Adrenal gland (tissue), 12 donors: Measurements from ENCODE around the gene PPM1M. TPM values are rescaled to one million over a fixed set of nuclear protein-coding genes. Genes with fewer than 3 reads are reported as not detected.

Experiments
- DNase-seq, 7 donors: peaks; one replicate each; pipeline ENCODE4 v3.0.0-alpha.2; 2019 to 2020
- H3K27ac ChIP-seq, 5 donors: fragments of 200-600 bp; sonication (generic) in 4 of 5; 1 replicate in 3 of 5; 2 replicates in 2 of 5; pipeline versions ENCODE4 v1.5.1 to v1.8.0; 2016 to 2020; ENCODE audit warnings: mild to moderate bottlenecking in 1 of 5
- H3K27me3 ChIP-seq: fragments of 200-600 bp; 2 replicates; pipeline ENCODE4 v1.8.0; 2021
- H3K36me3 ChIP-seq, 2 donors: fragments of 200-600 bp; replicated peaks in 1 of 2; 1 replicate in 1 of 2; 2 replicates in 1 of 2; pipeline versions ENCODE4 v1.5.1 to v1.8.0; 2018 to 2022
- H3K4me1 ChIP-seq, 2 donors: fragments of 200-600 bp; replicated peaks in 1 of 2; 1 replicate in 1 of 2; 2 replicates in 1 of 2; pipeline versions ENCODE4 v1.5.1 to v1.8.0; 2018 to 2021
- H3K4me3 ChIP-seq, 4 donors: fragments of 200-600 bp; sonication (generic) in 3 of 4; one replicate each; pipeline ENCODE4 v1.5.1; 2016 to 2018
- H3K9me3 ChIP-seq, 3 donors: fragments of 200-600 bp; sonication (generic) in 1 of 3; replicated peaks in 1 of 3; 1 replicate in 2 of 3; 2 replicates in 1 of 3; pipeline versions ENCODE4 v1.5.1 to v1.8.0; 2016 to 2021
- POLR2A ChIP-seq, 2 donors: fragments of 450-650 bp; IDR thresholded peaks; one replicate each; pipeline ENCODE4 v1.6.1; 2017; ENCODE audit warnings: antibody characterized with exemption in 2 of 2, mild to moderate bottlenecking in 2 of 2, moderate library complexity in 1 of 2
- WGBS, 4 donors: extraction: QIAGEN DNeasy Blood & Tissue Kit in 2 of 4; methylation state at CpG; one replicate each; pipeline versions ENCODE4 v1.1.5 to v1.1.7; 2013 to 2017; 5-methylcytosine and 5-hydroxymethylcytosine counted together
- intact Hi-C, 2 donors: fragments of 100-400 bp; cut with DNase I; formaldehyde crosslinking; loops; one replicate each; pipeline versions ENCODE4 v1.14.1 to v1.15.0; 2022 to 2023
- microRNA counts, 2 donors: library from miRNA; unstranded; fragments of <30 nt; microRNA quantifications; one replicate each; lab custom pipeline; 2016
- microRNA-seq, 3 donors: library from miRNA; unstranded; fragments of <30 nt; microRNA quantifications; one replicate each; pipeline ENCODE4, GENCODE V29; 2017 to 2020
- polyA plus RNA-seq, 3 donors: library from polyadenylated mRNA; stranded (reverse); fragments of 200-250 nt in 2 of 3; fragments of 350-450 nt in 1 of 3; fragmentation: Illumina TruSeq in 1 of 3; extraction: RNeasy Lipid Tissue Mini Kit (QIAGEN cat#74804) in 1 of 3; gene quantifications; one replicate each; pipeline ENCODE4 v1.2.3, GENCODE V29; 2013 to 2014
- small RNA-seq, 2 donors: library from RNA; depleted of rRNA; stranded (forward); fragments of <200 nt; gene quantifications; one replicate each; pipeline ENCODE3, GENCODE V24; 2016
- total RNA-seq, 9 donors: library from RNA; depleted of rRNA in 4 of 9; stranded (reverse); fragments of >200 nt in 4 of 9; fragments of 120-200 nt in 1 of 9; fragmentation: NEBNext Ultra II Directional in 1 of 9; extraction: Animal tissue kit (Norgen Biotek cat#: 25700) in 1 of 9; gene quantifications; one replicate each; pipeline versions ENCODE4 v1.1.0 to v1.2.4, GENCODE V29; 2013 to 2023
- TF ChIP-seq, protein P1 (sequence below), 6 experiments: fragments of 450-650 bp in 4 of 6; fragments of 200-600 bp in 2 of 6; sonication (generic) in 1 of 6; IDR thresholded peaks; 1 replicate in 5 of 6; 2 replicates in 1 of 6; pipeline versions ENCODE4 v1.5.1 to v1.8.0; 2016 to 2021; ENCODE audit warnings: antibody characterized with exemption in 6 of 6, mild to moderate bottlenecking in 2 of 6, moderate library complexity in 1 of 6
- donor health status: healthy with polysubstance abuse.
- donor health status: Bipolar disorder and iron deficiency.
- donor health status: DM: yes; HTN: yes; CAD: no.
- donor health status: DM: no; HTN: no; CAD: no.
- donor health status: DM: no; HTN: no; CAD: no.
- donor health status: DM: yes; HTN: yes; CAD: no.

The PPM1M gene
- total and polyA plus RNA-seq, 12 donors: 3.2 to 29.8 (median 21.7) TPM

DNA sequence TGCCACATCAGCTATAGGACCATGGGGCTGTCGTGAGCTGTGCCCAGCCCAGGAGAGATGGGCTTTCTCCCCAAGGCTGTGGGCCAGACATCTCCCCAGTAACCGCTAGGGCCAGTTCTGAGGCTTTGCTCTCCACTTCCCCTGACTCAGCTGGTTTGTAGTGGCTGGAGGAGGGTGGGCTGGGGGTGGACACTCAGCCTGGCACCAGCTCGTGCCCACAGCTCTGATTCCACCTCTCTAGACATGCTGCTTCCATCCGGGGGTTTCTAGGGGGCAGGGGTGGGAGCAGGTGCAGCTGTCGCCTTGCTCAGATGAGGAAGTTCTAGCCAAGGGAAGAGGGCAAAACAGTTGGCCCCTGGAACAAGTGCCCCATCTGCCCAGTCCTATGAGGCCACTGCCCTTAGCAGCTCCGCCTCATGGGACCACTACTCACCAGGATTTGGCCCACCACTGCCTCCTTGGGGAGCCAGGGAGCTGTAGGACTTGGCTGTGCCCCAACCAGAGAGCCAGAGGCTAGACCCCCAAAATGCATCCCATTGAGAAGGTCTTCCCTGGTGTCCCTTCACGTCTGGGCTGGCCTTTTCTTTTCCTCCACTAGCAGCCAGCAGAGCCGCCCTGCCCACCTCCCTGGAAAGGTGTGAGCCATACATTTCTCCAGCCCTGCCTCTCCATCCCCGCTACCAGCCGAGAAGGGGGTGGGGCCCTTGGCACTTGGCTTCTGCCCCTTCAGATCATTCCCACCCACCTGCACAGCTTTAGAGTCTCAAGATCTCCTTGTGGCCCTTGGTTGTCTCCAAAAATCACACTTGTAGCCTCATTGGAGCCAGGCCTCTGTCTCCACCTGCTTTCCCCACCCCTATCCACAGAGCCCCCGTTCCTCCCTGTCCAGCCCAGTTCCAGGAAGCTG, 51.9 kb downstream of the PPM1M start:
- Histone ChIP-seq H3K27ac (no peak overlapping the region), H3K4me3 (no peak overlapping the region), H3K4me1 (peaks cover 10 to 24% of the 10 kb centered on the region in 2 donors), H3K9me3 (no peaks in the 10 kb centered on the region), H3K36me3 (peaks cover 0 to 8% of the 10 kb centered on the region in 2 donors), H3K27me3 (no peaks in the 10 kb centered on the region)
- TF ChIP-seq POLR2A (IDR thresholded peaks at IDR 0.05): no peak
- TF ChIP-seq, protein P1, sequence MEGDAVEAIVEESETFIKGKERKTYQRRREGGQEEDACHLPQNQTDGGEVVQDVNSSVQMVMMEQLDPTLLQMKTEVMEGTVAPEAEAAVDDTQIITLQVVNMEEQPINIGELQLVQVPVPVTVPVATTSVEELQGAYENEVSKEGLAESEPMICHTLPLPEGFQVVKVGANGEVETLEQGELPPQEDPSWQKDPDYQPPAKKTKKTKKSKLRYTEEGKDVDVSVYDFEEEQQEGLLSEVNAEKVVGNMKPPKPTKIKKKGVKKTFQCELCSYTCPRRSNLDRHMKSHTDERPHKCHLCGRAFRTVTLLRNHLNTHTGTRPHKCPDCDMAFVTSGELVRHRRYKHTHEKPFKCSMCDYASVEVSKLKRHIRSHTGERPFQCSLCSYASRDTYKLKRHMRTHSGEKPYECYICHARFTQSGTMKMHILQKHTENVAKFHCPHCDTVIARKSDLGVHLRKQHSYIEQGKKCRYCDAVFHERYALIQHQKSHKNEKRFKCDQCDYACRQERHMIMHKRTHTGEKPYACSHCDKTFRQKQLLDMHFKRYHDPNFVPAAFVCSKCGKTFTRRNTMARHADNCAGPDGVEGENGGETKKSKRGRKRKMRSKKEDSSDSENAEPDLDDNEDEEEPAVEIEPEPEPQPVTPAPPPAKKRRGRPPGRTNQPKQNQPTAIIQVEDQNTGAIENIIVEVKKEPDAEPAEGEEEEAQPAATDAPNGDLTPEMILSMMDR (IDR thresholded peaks at IDR 0.05): no peak
- intact Hi-C loops: no loop called here
- WGBS, 4 donors: 81 to 85% (median 83%) methylated on average over 10 to 11 of the region's 11 CpGs
- DNase-seq: no peak

DNA sequence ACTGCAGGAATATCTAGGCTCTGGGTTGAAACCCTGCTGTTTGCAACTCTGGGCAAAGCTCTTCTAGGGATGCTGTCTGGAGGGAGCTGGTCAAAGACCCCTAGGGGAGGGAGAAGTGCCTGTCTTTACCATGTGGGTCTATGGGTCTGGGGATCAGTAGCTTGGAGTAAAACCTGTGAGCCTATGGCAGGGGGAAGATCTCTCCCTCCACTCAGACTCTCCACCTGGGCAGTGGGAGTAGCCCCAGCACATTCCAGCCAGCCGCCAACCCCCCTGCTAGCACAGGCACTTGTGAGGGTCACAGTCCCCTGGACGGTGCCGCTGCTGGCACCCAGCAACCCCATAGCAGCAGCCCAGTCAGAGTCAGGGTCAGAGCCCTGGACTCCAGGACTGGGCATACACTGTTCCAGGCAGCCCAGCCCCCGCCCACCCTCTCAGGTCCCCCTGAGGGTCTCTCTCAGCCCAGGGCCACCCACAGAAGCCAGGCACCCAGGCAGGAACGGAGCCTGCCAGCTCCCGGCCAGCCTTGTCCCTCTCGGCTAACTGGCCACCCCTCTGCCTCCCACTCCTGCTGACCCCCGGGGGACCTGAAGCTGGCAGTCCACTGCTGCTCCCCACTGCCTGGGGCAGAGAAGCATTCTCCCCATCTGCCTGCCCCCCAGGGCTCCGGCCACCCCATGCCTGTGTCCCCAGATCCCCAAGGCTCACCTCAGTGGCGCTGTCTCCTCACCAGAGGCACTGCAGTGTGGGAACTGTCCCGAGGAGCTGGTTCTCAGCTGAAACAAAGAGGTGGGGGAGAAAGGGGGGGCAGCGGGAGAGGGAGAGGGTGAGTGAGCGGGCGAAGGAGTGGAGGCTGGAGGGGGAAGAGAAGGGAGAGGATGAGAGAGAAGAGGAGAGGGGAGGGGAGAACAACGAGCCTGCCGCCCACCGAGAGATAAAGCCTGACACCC, 52.9 kb downstream of the PPM1M start:
- peak in 3 of 7 donors; percentile 33 to 52 (median 41) for DNase-seq
- no peaks in the 10 kb centered on the region for H3K36me3 ChIP-seq
- no peaks in the 10 kb centered on the region for H3K27me3 ChIP-seq
- H3K9me3 ChIP-seq: no peaks in the 10 kb centered on the region
- peaks cover 10 to 24% of the 10 kb centered on the region in 2 donors for H3K4me1 ChIP-seq
- H3K27ac ChIP-seq: no peak overlapping the region
- no peak overlapping the region for H3K4me3 ChIP-seq
- TF ChIP-seq, protein P1 (IDR thresholded peaks at IDR 0.05): no peak
- no peak for TF ChIP-seq POLR2A (IDR thresholded peaks at IDR 0.05)
- intact Hi-C loops: no loop called here
- WGBS, 4 donors: 15 to 29% (median 26%) methylated on average over 9 to 17 of the region's 17 CpGs

DNA sequence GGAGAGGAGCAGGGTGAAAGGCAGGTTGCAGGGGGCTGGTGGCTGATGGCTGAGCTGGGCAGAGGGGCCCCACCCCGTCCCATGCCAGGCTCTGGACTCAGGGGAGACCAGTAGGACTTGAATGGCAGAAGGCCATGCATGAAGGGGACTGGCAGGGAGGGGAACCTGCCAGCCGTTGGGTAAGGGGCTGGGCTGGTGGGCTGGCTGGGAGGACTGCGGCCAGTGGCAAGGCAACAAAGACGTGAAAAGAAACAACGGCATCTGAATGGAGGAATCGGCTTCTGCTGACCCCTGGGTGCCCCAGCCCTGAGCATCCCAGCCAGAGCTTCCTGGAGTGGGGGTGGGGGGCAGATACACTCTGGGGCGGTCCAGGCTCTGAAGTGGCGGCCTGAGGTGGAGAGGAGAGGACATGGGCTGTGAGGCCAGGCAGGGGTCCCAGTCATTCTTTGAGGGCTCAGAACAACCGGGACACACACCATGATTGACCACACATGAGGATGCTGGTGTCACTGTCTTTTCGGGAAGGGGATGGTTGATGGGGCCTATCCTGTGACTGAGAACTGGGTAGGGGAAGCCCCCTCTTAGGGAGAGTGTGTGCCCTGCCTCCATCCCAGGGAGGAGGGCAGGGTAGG, 53.8 kb downstream of the PPM1M start:
- Histone ChIP-seq H3K36me3 (no peaks in the 10 kb centered on the region), H3K4me3 (no peak overlapping the region), H3K9me3 (no peaks in the 10 kb centered on the region), H3K4me1 (peaks cover 10 to 24% of the 10 kb centered on the region in 2 donors), H3K27me3 (no peaks in the 10 kb centered on the region), H3K27ac (peak overlapping the region in 2 of 5 donors; percentile 67 to 78)
- intact Hi-C loops: no loop called here
- 26 to 37% (median 34%) methylated on average over 10 of the region's 10 CpGs for WGBS, 4 donors
- TF ChIP-seq, protein P1 (IDR thresholded peaks at IDR 0.05): no peak
- TF ChIP-seq POLR2A (IDR thresholded peaks at IDR 0.05): no peak
- no peak for DNase-seq

MicroRNAs encoded within 50 kb of the gene (microRNA counts, 767-probe panel; counts per million panel counts)
- 7,877 to 9,363 counts per million in 2 donors for microRNA hsa-let-7g-5p (lab: Ali Mortazavi, UCI)

Small RNAs within 50 kb of the gene (microRNA-seq; reads per million reads assigned to microRNA genes)
- gene MIR135A1: 0.38 to 1.1 (median 0.45) reads per million in 3 donors
- 61,047 to 149,961 (median 132,679) reads per million in 3 donors for gene MIRLET7G

Small RNAs within 50 kb of the gene (small RNA-seq; reads per million reads assigned to genes)
- gene MIR135A1: 0 to 0.12 reads per million in 2 donors
- gene MIRLET7G: 1,146 to 1,762 reads per million in 2 donors

Other genes with a start within 250 kb of the PPM1M start
- gene RPL29, start 249.9 kb upstream of the PPM1M start, total RNA-seq: 1,000 to 10,000 TPM; 1,018 to 1,982 (median 1,344) TPM
- 1,000 to 10,000 TPM in 2 of 3 donors, 100 to 1,000 TPM in 1; 947 to 3,421 (median 2,326) TPM for gene RPL29, start 249.9 kb upstream of the PPM1M start, polyA plus RNA-seq
- gene DUSP7, start 189.2 kb upstream of the PPM1M start, total RNA-seq: 10 to 100 TPM in 8 of 9 donors, 1 to 10 TPM in 1; 5.5 to 35.0 (median 16.4) TPM
- gene DUSP7, start 189.2 kb upstream of the PPM1M start, polyA plus RNA-seq: 10 to 100 TPM in 1 of 3 donors, 1 to 10 TPM in 2; 5.7 to 10.0 (median 7.7) TPM
- gene POC1A, start 91.3 kb upstream of the PPM1M start, total RNA-seq: 1 to 10 TPM; 2.9 to 8.4 (median 6.2) TPM
- gene POC1A, start 91.3 kb upstream of the PPM1M start, polyA plus RNA-seq: 1 to 10 TPM; 2.0 to 6.4 (median 2.8) TPM
- gene ALAS1, start 47.6 kb upstream of the PPM1M start, total RNA-seq: 1,000 to 10,000 TPM in 1 of 9 donors, 100 to 1,000 TPM in 8; 233 to 3,700 (median 664) TPM
- 100 to 1,000 TPM in 2 of 3 donors, 10 to 100 TPM in 1; 64.9 to 849 (median 387) TPM for gene ALAS1, start 47.6 kb upstream of the PPM1M start, polyA plus RNA-seq
- gene TLR9, start 20.1 kb upstream of the PPM1M start, total RNA-seq: under 1 TPM in 5 of 9 donors, not detected in 4; under 0.01 to 0.61 (median 0.13) TPM
- under 1 TPM in 2 of 3 donors, not detected in 1; 0.34 to 0.56 TPM for gene TLR9, start 20.1 kb upstream of the PPM1M start, polyA plus RNA-seq
- gene TWF2, start 6.6 kb upstream of the PPM1M start, total RNA-seq: 10 to 100 TPM; 31.7 to 95.6 (median 55.2) TPM
- gene TWF2, start 6.6 kb upstream of the PPM1M start, polyA plus RNA-seq: 10 to 100 TPM; 13.6 to 28.2 (median 26.1) TPM
- 10 to 100 TPM; 44.6 to 84.0 (median 54.8) TPM for gene WDR82, start 32.9 kb downstream of the PPM1M start, total RNA-seq
- gene WDR82, start 32.9 kb downstream of the PPM1M start, polyA plus RNA-seq: 10 to 100 TPM; 23.8 to 74.2 (median 24.6) TPM
- gene GLYCTK, start 42.1 kb downstream of the PPM1M start, total RNA-seq: 10 to 100 TPM in 6 of 9 donors, 1 to 10 TPM in 3; 8.1 to 17.9 (median 13.7) TPM
- 10 to 100 TPM in 2 of 3 donors, 1 to 10 TPM in 1; 4.9 to 31.7 (median 18.0) TPM for gene GLYCTK, start 42.1 kb downstream of the PPM1M start, polyA plus RNA-seq
- 10 to 100 TPM in 4 of 9 donors, 1 to 10 TPM in 5; 3.8 to 14.0 (median 7.6) TPM for gene DNAH1, start 70.6 kb downstream of the PPM1M start, total RNA-seq
- gene DNAH1, start 70.6 kb downstream of the PPM1M start, polyA plus RNA-seq: 10 to 100 TPM in 2 of 3 donors, 1 to 10 TPM in 1; 2.1 to 24.4 (median 16.6) TPM
- 100 to 1,000 TPM in 1 of 9 donors, 10 to 100 TPM in 8; 68.8 to 114 (median 89.4) TPM for gene BAP1, start 164.2 kb downstream of the PPM1M start, total RNA-seq
- gene BAP1, start 164.2 kb downstream of the PPM1M start, polyA plus RNA-seq: 100 to 1,000 TPM in 2 of 3 donors, 10 to 100 TPM in 1; 44.0 to 146 (median 122) TPM
- 10 to 100 TPM in 1 of 9 donors, 1 to 10 TPM in 8; 4.8 to 12.2 (median 7.2) TPM for gene PHF7, start 164.9 kb downstream of the PPM1M start, total RNA-seq
- gene PHF7, start 164.9 kb downstream of the PPM1M start, polyA plus RNA-seq: 10 to 100 TPM in 1 of 3 donors, 1 to 10 TPM in 2; 4.0 to 13.1 (median 4.6) TPM
- 1 to 10 TPM; 1.9 to 6.8 (median 3.0) TPM for gene SEMA3G, start 199.3 kb downstream of the PPM1M start, total RNA-seq
- 1 to 10 TPM in 2 of 3 donors, under 1 TPM in 1; 0.81 to 6.4 (median 1.9) TPM for gene SEMA3G, start 199.3 kb downstream of the PPM1M start, polyA plus RNA-seq
- 10 to 100 TPM in 3 of 9 donors, 1 to 10 TPM in 6; 1.1 to 42.0 (median 4.4) TPM for gene TNNC1, start 208.3 kb downstream of the PPM1M start, total RNA-seq
- 10 to 100 TPM in 2 of 3 donors, 1 to 10 TPM in 1; 4.2 to 32.7 (median 26.7) TPM for gene TNNC1, start 208.3 kb downstream of the PPM1M start, polyA plus RNA-seq
- gene NISCH, start 209.8 kb downstream of the PPM1M start, total RNA-seq: 100 to 1,000 TPM in 5 of 9 donors, 10 to 100 TPM in 4; 69.5 to 145 (median 107) TPM
- gene NISCH, start 209.8 kb downstream of the PPM1M start, polyA plus RNA-seq: 100 to 1,000 TPM in 1 of 3 donors, 10 to 100 TPM in 2; 39.4 to 186 (median 93.5) TPM
- gene STAB1, start 249.6 kb downstream of the PPM1M start, total RNA-seq: 100 to 1,000 TPM in 8 of 9 donors, 10 to 100 TPM in 1; 30.8 to 650 (median 452) TPM
- 1,000 to 10,000 TPM in 1 of 3 donors, 100 to 1,000 TPM in 1, 10 to 100 TPM in 1; 33.9 to 1,593 (median 996) TPM for gene STAB1, start 249.6 kb downstream of the PPM1M start, polyA plus RNA-seq